DMS 273 (cell line): ENCODE data around the gene TTC9.

Experiments
- DNase-seq: peaks from one replicate; lab custom pipeline; 2025; ENCODE audit not compliant: unreplicated experiment; lab: John Stamatoyannopoulos, UW

TTC9 gene

DNA sequence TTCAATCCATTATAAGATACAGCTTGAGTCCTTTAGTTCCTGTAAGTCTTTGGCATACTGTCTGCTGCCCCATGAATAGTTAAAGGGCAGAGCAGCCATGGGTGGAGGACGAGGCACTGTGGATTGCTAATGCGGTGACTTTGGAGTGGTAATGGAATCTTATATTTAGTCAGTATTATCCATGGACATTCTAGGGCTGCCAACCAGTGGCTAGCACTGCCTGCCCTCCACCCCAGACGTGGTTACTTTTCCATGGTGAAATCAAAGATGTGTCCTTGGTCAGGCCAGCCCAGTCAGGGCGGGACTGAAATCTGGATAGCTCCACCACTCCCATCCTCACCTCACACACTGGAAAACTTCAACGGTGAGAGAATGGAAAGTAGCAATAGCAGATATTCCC is 2.3 kb downstream of the TTC9 start:
- no peak for DNase-seq

DNA sequence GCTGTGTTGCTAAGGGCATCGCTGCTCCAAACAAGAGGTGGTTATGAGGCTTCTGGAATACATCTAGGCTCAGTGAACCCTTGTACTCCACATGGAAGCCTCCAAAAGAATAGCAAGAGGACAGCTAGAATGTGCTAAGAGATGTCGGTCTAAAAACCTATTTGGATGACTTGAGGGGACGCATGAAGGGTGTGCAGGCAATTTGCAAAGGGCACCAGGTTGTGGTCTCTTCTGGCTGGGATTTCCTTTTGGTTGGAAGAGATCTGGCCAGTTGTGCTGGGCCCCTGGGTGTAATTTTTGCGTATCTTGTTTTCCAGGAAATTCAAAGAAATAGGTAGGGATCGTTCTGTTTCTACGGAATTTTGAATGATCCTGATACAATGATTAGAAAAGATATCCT is 4.2 kb downstream of the TTC9 start:
- no peak for DNase-seq

DNA sequence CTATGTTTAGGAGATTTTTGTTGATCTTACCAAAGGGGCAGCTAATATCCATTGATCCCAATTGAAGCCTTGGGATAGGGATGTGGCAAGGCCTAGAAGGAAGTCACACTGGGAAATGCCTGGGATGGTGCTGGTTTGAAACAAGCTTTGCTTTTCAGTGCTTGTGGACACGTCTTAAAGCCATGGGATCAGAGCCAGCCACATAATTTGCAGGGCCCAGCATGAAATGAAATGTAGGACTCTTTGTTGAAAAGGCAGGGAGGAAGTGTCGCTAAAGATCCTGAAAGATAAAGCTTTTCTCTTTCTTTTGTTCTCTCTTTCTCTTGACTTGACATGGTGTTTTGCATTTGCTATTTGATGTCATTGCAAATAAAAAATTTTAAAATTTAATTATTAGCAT is 5.0 kb downstream of the TTC9 start:
- no peak for DNase-seq

DNA sequence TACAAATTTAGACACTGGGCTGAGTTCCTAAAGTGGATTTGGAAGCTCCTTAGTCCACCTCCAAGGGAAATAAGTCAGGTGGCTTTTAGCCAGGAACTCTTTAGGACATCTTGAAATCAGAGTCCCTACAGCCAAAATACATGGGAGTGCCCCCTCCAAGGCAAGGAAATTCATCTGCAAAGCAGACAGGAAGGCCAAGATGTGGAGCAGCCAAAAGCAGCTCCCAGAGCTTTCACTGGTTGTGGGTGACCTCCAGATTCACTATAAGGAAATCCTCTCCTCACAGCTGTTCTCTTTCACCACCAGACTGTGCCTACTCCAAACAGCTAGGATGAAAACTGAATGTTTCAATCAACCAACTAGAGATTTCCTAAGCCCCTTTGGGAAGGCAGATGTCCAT is 6.6 kb downstream of the TTC9 start:
- DNase-seq = no peak

DNA sequence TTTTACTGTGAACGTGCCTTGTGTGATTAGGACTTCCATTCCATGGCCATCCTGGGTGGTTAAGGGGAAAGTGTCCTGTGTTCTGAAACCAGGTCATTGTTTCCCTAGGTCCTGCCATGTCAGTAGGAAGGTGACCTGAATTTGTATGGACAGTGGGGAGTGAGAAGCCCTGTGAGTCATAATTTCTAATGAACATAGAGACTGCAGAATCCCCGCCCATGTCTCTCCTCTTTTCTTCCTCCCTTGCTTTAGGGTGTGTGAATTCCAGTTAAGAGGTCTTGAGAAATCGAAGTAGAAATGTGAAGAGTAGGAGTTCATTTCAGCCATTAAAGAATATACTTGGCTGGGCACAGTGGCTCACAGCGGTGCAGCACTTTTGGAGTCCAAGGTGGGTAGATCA is 8.1 kb downstream of the TTC9 start:
- DNase-seq = no peak

DNA sequence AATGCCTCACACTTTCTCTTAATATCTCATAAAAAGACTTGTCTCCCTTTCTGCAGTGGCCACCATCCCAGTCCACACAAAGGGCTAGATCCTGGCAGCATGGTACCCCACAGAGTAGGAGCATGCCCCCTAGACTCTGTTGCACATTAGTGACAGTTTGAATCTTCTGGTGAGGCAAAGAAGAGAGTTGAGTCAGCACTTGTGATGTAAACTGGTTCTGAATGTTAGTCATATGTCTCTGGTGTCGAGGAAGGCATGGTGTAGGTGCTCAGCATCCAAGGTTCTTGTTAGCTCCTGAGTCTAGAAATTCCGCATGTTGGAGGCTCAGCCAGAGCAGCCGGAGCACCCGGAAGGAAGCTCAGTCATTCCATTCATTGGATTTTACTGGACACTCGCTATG is 9.8 kb downstream of the TTC9 start:
- DNase-seq = no peak

DNA sequence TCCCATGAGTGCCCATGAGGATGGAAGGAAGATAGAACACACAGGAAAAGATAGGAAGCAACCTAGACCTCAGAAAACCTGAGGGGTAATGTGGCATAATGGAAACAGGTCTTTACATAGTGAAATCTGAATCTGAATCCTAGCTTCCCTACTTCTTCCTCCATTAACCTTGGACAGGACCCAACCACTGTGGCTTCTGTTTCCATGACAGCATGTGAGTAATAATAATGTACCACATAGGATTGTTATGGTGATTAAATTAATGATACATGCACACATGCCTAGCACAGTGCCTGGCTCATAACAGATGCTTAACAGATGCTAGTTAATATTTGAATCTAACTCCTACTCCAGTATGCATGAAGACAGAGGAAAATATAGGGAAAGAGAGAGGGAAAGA is 11.2 kb downstream of the TTC9 start:
- DNase-seq = peak; percentile 15

DNA sequence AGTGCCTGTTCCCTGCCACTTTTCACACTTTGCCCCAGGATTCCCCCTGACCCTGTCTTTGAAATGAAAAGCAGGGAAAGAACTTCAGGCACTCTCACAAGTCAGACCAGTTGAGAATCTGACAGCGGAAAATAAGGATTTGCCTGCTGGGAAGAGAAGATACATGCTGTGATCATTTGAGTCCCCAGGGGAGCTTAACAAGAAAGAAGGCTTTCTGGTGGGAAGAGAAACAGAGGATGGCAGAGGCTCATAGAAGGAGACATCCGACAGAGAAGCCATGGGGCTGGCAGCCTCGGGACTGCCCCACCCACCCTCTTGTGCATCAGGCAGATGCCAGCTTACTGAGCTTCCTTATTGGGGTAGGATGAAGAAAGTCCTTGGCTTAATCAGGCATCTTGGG is 11.9 kb downstream of the TTC9 start:
- DNase-seq = no peak

DNA sequence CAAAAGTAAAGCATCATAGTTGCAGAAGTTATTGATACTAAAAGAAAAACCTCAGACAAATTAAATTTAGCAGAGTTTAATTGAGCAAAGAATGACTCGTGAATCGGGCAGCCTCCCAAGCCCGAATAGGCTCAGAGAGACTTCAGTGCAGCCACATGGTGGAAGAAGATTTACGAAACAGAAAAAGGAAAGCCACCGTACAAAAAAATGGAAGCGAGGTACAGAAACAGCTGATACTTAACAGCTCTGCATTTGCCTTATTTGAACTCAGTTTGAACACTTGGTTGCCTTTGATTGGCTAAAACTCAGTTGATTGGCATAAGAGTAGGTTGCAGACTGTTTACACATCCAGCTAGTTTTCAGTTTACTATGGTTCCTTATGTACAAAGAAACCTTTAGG is 12.9 kb downstream of the TTC9 start:
- DNase-seq = no peak

DNA sequence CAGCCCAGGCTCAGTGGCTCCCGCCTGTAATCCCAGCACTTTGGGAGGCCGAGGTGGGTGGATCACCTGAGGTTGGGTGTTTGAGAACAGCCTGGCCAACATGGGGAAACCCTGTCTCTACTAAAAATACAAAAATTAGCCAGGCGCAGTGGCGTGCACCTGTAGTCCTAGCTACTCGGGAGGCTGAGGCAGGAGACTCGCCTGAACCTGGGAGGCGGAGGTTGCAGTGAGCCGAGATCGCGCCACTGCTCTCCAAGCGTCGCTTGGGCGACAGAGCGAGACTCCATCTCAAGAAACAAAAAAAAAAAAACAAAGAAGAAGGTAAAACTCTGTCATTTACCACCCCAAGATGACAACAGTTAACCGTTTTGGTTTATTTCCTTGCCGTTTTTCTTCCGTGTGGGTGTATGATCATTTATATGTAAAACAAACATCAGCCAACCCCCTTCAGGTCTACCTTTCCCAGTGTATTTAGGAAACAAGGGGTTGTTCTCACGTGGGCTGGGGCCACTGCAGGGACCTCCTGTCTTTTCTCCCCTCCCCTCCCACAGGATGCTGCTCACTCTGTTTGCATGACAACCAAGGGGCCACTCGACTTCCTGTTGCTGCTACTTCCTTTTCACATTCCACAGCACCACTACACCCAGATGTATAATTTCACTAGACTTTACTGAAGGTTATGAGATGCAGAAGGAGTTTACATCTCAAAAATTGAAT is 13.6 kb downstream of the TTC9 start:
- no peak for DNase-seq

DNA sequence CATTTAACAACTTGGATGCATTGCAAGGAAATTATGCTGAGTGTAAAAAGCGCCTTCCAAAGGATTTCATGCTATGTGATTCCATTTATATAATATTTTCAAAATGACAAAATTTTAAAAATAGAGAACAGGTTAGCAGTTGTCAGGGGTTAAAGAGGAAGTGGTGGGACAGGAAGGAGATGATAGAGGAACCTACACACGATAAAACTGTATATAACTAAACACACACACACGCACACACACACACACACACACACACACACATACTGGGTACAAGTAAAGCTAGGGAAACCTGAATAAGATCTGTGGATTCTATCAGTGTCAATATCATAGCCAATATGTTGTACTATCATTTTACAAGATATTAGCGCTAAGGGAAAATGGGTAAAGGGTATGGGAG is 17.2 kb downstream of the TTC9 start:
- no peak for DNase-seq

DNA sequence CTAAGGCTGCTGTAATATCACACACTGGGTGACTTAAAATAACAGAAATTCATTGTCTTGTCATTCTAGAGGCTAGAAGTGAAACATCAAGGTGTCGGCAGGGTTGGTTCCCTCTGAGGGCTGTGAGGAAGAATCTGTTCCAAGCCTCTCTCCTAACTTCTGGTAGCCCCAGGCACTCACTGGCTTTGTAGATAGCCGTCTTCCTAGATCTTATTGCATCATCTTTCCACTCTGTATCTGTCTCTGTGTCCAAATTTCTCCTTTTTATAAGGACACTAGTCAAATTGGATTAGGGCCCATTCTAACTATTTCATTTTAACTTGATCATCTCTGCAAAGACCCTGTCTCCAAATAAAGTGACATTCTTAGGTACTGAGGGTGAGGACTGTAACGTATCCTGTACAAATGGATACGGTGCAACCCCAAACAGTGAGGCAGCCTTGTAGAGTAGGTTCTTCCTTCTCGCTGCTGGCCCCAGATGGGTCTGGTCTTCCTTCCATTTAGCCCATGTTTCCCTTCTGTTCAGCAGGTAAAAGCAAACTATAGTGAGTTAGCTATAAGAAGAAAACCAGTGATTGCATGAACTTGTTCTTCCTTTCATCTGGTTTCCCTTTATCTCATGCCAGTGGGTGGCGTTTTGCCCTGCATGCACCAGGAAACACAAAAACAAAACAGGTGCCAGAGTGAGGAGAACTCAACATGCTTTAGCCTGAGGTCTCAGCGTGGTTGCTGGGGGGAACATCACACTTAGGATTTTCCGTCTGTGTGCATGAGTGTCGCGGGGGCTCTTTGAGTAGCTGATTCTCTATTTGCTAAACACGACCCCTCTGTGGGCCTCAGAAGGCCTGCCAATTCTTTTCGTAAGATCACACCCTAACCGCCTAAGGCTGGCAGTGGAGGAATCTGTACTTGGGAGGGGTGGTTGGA is 19.5 kb downstream of the TTC9 start:
- no peak for DNase-seq

DNA sequence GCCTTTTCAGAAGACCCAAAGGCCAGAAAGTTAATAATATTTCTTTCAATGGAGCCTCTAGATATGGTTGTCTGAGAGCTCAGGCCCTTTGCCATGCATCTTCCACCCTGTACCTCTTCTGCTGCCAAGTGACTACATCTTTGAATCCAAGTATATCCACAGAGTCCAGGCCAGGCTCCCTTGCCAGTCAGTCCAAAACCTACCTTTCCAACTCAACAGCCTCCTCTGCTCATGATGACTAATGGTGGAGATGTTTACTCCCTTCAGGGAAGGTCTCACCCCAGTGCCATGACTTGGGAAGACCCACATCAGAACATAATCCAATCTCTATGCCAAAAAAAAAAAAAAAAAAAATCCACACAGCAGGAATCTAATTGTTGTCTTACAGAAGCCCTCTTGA is 20.4 kb downstream of the TTC9 start:
- DNase-seq = no peak

DNA sequence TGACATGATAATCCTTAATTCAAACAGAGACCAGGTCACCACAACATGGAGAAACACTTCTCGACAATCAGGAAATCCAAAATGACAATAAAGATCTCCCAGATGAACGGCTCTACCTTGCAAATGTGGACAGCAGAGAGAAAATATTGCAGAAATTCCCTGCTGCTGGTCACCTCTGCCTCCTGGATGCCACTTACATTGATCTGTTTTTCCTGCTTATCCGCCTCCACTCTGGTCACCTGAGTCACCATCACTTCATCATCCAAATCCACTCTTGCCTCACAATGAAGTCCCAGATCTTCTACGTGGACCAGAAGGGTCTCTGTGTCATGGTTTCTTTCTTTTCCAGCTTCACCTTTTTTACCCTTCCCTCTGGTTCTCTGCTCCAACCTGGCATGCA is 21.1 kb downstream of the TTC9 start:
- no peak for DNase-seq

DNA sequence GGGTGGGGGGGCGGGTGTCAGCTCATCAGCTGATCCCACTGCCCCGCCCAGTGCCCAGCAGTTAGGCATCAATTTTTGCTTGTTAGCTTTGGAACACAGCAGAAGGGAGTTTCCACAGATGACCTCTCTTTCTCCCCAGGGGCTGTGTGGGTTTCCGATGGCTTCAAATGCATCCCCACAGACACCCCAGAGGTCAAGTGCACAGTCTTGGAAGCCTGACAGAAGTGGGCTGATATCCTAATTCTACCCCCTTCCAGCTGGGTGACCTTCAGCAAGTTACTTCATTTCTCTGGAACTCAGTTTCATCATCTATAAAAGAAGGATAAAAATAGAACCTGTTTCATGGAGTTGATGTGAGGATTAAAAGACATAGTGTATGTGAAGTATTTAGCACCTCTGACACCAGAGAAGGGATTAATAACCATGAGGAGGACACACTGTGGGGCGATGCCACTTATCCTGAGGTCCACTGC is 22.0 kb downstream of the TTC9 start:
- no peak for DNase-seq

DNA sequence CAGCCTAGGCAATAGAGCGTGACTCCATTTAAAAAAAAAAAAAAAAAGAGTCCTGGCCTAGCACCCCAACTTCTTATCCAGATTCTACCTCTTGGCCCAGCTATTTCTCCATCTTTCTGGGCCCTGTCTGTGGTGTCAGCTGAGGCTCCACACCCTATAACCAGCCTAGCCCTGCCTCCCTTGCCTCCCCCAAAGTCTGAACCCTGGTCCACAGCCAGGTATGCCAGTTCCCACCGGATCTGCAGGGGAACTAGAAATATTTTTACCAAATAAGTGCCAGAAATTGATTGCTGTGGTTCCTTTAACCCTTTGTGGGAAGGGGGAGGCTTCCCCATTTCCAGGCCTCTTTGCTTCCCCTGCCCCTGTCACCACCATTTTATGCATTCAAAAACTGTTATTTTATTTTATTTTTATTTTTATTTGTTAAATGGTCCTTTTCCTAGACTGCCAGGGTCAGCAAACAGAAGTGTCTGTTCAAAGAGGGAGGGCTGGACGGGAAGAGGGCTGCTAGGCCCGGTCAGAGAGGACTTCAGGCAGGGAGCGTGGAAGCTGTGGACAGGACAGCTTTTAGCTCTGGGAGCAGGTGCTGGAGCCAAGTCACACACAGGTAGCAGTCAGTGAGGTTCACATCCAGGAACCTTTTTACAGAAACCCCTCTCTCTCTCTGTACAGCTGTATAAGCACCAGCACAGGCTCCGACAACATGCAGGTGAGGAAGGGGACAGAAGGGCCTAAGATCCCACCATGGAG is 23.2 kb downstream of the TTC9 start:
- no peak for DNase-seq

DNA sequence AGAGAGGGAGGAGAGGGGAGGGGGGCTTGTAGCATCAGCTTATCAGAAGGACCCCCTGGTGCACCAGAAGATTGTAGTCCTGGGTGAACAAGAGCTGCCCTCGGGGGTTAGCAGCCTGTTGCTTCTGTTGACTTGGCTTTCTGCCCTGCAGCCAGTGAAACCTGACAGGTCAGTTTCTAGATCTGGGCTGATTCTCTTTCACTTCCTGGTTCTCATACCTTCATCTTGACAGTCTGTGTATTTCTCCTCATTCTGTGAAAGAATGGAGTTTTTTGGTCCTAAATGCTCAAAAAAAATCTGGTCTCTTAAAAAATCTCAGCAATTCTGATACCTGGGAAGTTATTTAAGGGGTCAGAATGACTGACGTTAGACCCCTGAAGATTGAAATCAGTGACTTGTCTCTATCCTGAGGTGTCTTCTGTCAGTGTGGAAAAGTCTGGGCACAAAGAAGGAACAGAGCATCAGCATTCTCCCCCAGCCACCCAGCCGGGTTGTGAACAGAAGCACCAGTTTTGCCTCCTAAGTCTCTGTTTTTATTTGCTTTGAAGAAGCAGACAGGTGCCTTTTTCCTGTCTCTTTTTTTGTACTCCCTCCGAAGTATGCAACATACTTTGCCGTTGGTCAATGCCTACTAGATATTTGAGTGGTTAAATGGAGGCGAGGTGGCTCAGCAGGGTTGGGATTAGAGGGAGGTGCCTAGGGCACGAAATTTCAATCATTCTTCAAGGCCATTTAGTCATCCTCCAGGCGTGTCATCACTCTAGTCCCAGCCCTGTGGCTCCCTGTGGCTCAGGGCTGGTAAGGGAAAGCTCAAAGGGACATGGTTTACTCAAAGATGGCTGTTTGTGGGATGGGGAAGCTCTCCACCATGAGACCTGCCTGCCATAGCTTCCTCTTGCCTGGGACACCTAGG is 24.0 kb downstream of the TTC9 start:
- DNase-seq = peak; percentile 31

DNA sequence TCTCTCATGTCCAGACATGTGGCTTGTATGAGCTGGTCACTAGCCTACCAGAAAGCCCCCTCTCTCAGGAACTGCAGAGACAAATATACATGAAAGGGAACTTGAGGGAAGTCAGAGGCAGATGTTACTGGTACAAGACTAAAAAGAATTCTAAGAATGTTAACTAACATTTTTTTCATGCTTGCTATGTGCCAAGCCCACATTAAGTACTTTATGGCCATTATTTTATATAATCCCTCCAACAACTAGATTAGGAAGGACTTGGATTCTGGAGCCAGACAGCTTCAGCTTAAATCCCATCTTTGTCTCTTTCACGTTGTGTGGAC is 24.6 kb downstream of the TTC9 start:
- no peak for DNase-seq

DNA sequence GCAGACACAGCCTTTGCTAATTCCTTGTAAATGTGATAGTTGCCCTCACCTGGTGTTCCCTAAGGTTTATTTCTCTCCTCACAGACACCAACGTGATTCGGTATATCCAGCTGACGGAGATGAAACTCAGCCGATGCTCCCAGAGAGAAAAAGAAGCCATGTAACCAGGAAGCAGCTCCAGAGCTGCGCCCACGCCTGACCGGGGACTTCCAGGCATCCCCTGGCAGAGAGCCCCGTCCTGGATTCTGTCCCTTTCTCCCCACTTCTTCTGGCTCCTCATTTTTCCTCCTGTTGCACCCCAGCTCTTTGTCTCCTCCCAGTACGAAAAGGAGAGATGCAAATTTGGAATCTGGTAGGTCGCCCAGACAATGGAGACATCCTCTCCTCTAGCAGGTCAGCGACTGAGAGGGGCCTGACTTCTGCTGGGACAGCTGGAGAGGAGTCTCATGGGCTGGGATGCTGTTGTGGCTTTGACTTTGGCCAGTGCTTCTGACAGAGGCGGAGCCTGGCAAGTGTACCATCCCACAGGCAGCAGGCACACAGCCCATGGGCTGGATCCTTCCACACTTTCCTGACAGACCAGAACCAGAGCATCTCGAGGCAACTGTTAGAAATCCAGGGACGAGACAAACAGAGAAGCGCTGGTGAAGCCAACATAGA is 29.4 kb downstream of the TTC9 start:
- DNase-seq = no peak
